WTC11 (cell line): Measurements from ENCODE around the gene COL5A2. TPM values are rescaled to one million over a fixed set of nuclear protein-coding genes. Genes with fewer than 3 reads are reported as not detected.

Experiments used
- ATAC-seq: fragments of 200-7000 bp; cut with Tn5 transposase; 2 replicates; pipeline ENCODE4 v1.10.0; 2021; ENCODE audit warnings: mild to moderate bottlenecking, moderate library complexity
- CTCF ChIA-PET: fragments of 300-600 bp; sonication (Branson Sonifier 250); formaldehyde crosslinking; loops from one replicate; lab custom pipeline; 2021; ENCODE audit warnings: antibody characterized with exemption; lab: Charles Lee
- POLR2A ChIA-PET: fragments of 350-600 bp; sonication (Branson Sonifier 250); formaldehyde crosslinking; loops from one replicate; lab custom pipeline; 2021; ENCODE audit warnings: antibody characterized with exemption; lab: Charles Lee
- DNase-seq: peaks from one replicate; pipeline ENCODE4 v3.0.0; 2021; ENCODE audit warnings: low spot score
- H3K27ac Mint-ChIP-seq: 2 replicates; pipeline ENCODE4 v1.8.0; 2021; ENCODE audit warnings: mixed read lengths
- H3K27me3 Mint-ChIP-seq: 2 replicates; pipeline ENCODE4 v1.8.0; 2021; ENCODE audit warnings: low read depth, mild to moderate bottlenecking, moderate library complexity, mixed read lengths
- H3K36me3 Mint-ChIP-seq: 2 replicates; pipeline ENCODE4 v1.8.0; 2021; ENCODE audit warnings: mixed read lengths
- H3K4me1 Mint-ChIP-seq: 2 replicates; pipeline ENCODE4 v1.8.0; 2022; ENCODE audit warnings: mixed read lengths
- H3K4me3 Mint-ChIP-seq: 2 replicates; pipeline ENCODE4 v1.8.0; 2021; ENCODE audit warnings: mild to moderate bottlenecking, moderate library complexity, mixed read lengths
- H3K9me3 Mint-ChIP-seq: 2 replicates; pipeline ENCODE4 v1.8.0; 2021; ENCODE audit warnings: mixed read lengths
- AFF4 ChIP-seq: sonication (generic); formaldehyde crosslinking; IDR thresholded peaks from 2 replicates; pipeline ENCODE4 v1.8.1; 2023; ENCODE audit warnings: mild to moderate bottlenecking, missing genetic modification reagents, borderline replicate concordance
- ATF3 ChIP-seq: sonication (generic); formaldehyde crosslinking; conservative IDR thresholded peaks from 2 replicates; pipeline ENCODE4 v1.8.1; 2022; ENCODE audit warnings: mild to moderate bottlenecking, missing genetic modification reagents
- ESRRA ChIP-seq: sonication (generic); formaldehyde crosslinking; IDR thresholded peaks from 2 replicates; pipeline ENCODE4 v1.8.1; 2022; ENCODE audit warnings: mild to moderate bottlenecking, missing genetic modification reagents, borderline replicate concordance
- FOXP1 ChIP-seq: sonication (generic); formaldehyde crosslinking; IDR thresholded peaks from 2 replicates; pipeline ENCODE4 v1.8.0; 2022; ENCODE audit warnings: missing genetic modification reagents, mild to moderate bottlenecking, moderate library complexity, borderline replicate concordance
- JUN ChIP-seq: sonication (generic); formaldehyde crosslinking; IDR thresholded peaks from 2 replicates; pipeline ENCODE4 v1.8.0; 2023; ENCODE audit warnings: mild to moderate bottlenecking, missing genetic modification reagents
- KAT7 ChIP-seq: sonication (generic); formaldehyde crosslinking; IDR thresholded peaks from 2 replicates; pipeline ENCODE4 v1.8.1; 2023; ENCODE audit warnings: missing genetic modification reagents, mild to moderate bottlenecking, borderline replicate concordance
- NFATC4 ChIP-seq: fragments of 250-450 bp; sonication (Bioruptor Pico); IDR thresholded peaks from 2 replicates; pipeline ENCODE4 v1.9.0; 2021; ENCODE audit warnings: mild to moderate bottlenecking
- OVOL2 ChIP-seq: fragments of 250-450 bp; sonication (Bioruptor Pico); IDR thresholded peaks from 2 replicates; pipeline ENCODE4 v1.9.0; 2021; ENCODE audit warnings: mild to moderate bottlenecking, borderline replicate concordance
- SP1 ChIP-seq: sonication (generic); formaldehyde crosslinking; conservative IDR thresholded peaks from 2 replicates; pipeline ENCODE4 v1.8.1; 2022; ENCODE audit warnings: missing genetic modification reagents
- STAT6 ChIP-seq: sonication (generic); formaldehyde crosslinking; conservative IDR thresholded peaks from 2 replicates; pipeline ENCODE4 v1.8.1; 2023; ENCODE audit warnings: mild to moderate bottlenecking, low read depth, missing genetic modification reagents, moderate library complexity
- TCF7 ChIP-seq: sonication (generic); formaldehyde crosslinking; IDR thresholded peaks from 2 replicates; pipeline ENCODE4 v1.8.0; 2022; ENCODE audit warnings: mild to moderate bottlenecking, low read depth, missing genetic modification reagents, moderate library complexity
- TP53 ChIP-seq: sonication (generic); formaldehyde crosslinking; IDR thresholded peaks from 2 replicates; pipeline ENCODE4 v1.8.1; 2023; ENCODE audit warnings: mild to moderate bottlenecking, missing genetic modification reagents
- ZBTB21 ChIP-seq: sonication (generic); formaldehyde crosslinking; IDR thresholded peaks from 2 replicates; pipeline ENCODE4 v1.8.1; 2023; ENCODE audit warnings: mild to moderate bottlenecking, missing genetic modification reagents, borderline replicate concordance
- ZNF121 ChIP-seq: sonication (generic); formaldehyde crosslinking; IDR thresholded peaks from 2 replicates; pipeline ENCODE4 v1.8.0; 2023; ENCODE audit warnings: missing genetic modification reagents
- ZNF263 ChIP-seq: sonication (generic); formaldehyde crosslinking; IDR thresholded peaks from 2 replicates; pipeline ENCODE4 v1.8.1; 2022; ENCODE audit warnings: low read depth, mild to moderate bottlenecking, moderate library complexity, missing genetic modification reagents
- ZNF317 ChIP-seq: sonication (generic); formaldehyde crosslinking; IDR thresholded peaks from 2 replicates; pipeline ENCODE4 v1.8.1; 2023; ENCODE audit warnings: low read depth, mild to moderate bottlenecking, moderate library complexity, missing genetic modification reagents, borderline replicate concordance
- ZNF512 ChIP-seq: sonication (generic); formaldehyde crosslinking; IDR thresholded peaks from 2 replicates; pipeline ENCODE4 v1.8.1; 2022; ENCODE audit warnings: missing genetic modification reagents, borderline replicate concordance
- total RNA-seq: library from RNA; stranded (reverse); gene quantifications from 3 replicates; pipeline ENCODE4 v1.2.3, GENCODE V29; 2021
- TF ChIP-seq, protein P1 (sequence below): sonication (generic); formaldehyde crosslinking; IDR thresholded peaks from 2 replicates; pipeline ENCODE4 v1.8.1; 2022; ENCODE audit warnings: low read depth, mild to moderate bottlenecking, moderate library complexity, missing genetic modification reagents, borderline replicate concordance
- TF ChIP-seq, protein P2 (sequence below): sonication (generic); formaldehyde crosslinking; IDR thresholded peaks from 2 replicates; pipeline ENCODE4 v1.8.0; 2023; ENCODE audit warnings: missing genetic modification reagents, mild to moderate bottlenecking, borderline replicate concordance
- TF ChIP-seq, protein P3 (sequence below): sonication (generic); formaldehyde crosslinking; IDR thresholded peaks from 2 replicates; pipeline ENCODE4 v1.8.0; 2022; ENCODE audit warnings: mild to moderate bottlenecking, missing genetic modification reagents

Gene COL5A2
- total RNA-seq, 1 experiment from 2014 or later: 16.0 TPM

- H3K9me3 Mint-ChIP-seq: no peaks in the 10 kb centered on the region
- H3K27me3 Mint-ChIP-seq: no peaks in the 10 kb centered on the region
- no peak for DNase-seq
- H3K4me1 Mint-ChIP-seq: peaks cover 53% of the 10 kb centered on the region
- no peak overlapping the region for H3K4me3 Mint-ChIP-seq
- ATAC-seq: peak; percentile 8; the same call in 1 of the 2 replicates
- H3K36me3 Mint-ChIP-seq: no peaks in the 10 kb centered on the region
- ChIA-PET CTCF (interaction anchor here (1.0 to 1.2 kb wide), 2 partner anchors 39 to 74 kb away, joined by 4 to 6 read pairs; no protein-coding TSS in a partner anchor), POLR2A (no interaction called here)
- no peak for TF ChIP-seq TCF7 (CRISPR knock-in tag)
- TF ChIP-seq JUN: no peak
- TF ChIP-seq STAT6: no peak
- TF ChIP-seq ESRRA (CRISPR knock-in tag): no peak
- peak overlapping the region; percentile 89 for H3K27ac Mint-ChIP-seq
Observed at GRCh38 chr2:189217051-189217450, 37.5 kb upstream of the COL5A2 start.

GRCh38 chr2:189214484-189214883 is 34.9 kb upstream of the COL5A2 start:
- Mint-ChIP-seq H3K9me3 (no peaks in the 10 kb centered on the region), H3K4me3 (no peak overlapping the region), H3K36me3 (no peaks in the 10 kb centered on the region), H3K27me3 (no peaks in the 10 kb centered on the region), H3K4me1 (peaks cover 73% of the 10 kb centered on the region), H3K27ac (0 out of 2 replicates have a peak overlapping the region, but pooled peaks have one; percentile 63)
- DNase-seq (no peak), ATAC-seq (peak; percentile 43)
- CTCF ChIA-PET: interaction anchor here (1.0 to 1.7 kb wide), 2 partner anchors 35 to 71 kb away, joined by 4 to 5 read pairs; partner anchors contain the start of gene COL5A2
- POLR2A ChIA-PET: interaction anchor here (0.6 kb wide), 1 partner anchor 1840 kb away, joined by 3 read pairs; no protein-coding TSS in a partner anchor
- no peak for TF ChIP-seq ZNF263 (CRISPR knock-in tag)
- TF ChIP-seq, protein P1, sequence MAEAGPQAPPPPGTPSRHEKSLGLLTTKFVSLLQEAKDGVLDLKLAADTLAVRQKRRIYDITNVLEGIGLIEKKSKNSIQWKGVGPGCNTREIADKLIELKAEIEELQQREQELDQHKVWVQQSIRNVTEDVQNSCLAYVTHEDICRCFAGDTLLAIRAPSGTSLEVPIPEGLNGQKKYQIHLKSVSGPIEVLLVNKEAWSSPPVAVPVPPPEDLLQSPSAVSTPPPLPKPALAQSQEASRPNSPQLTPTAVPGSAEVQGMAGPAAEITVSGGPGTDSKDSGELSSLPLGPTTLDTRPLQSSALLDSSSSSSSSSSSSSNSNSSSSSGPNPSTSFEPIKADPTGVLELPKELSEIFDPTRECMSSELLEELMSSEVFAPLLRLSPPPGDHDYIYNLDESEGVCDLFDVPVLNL (CRISPR knock-in tag): no peak
- TF ChIP-seq, protein P2, sequence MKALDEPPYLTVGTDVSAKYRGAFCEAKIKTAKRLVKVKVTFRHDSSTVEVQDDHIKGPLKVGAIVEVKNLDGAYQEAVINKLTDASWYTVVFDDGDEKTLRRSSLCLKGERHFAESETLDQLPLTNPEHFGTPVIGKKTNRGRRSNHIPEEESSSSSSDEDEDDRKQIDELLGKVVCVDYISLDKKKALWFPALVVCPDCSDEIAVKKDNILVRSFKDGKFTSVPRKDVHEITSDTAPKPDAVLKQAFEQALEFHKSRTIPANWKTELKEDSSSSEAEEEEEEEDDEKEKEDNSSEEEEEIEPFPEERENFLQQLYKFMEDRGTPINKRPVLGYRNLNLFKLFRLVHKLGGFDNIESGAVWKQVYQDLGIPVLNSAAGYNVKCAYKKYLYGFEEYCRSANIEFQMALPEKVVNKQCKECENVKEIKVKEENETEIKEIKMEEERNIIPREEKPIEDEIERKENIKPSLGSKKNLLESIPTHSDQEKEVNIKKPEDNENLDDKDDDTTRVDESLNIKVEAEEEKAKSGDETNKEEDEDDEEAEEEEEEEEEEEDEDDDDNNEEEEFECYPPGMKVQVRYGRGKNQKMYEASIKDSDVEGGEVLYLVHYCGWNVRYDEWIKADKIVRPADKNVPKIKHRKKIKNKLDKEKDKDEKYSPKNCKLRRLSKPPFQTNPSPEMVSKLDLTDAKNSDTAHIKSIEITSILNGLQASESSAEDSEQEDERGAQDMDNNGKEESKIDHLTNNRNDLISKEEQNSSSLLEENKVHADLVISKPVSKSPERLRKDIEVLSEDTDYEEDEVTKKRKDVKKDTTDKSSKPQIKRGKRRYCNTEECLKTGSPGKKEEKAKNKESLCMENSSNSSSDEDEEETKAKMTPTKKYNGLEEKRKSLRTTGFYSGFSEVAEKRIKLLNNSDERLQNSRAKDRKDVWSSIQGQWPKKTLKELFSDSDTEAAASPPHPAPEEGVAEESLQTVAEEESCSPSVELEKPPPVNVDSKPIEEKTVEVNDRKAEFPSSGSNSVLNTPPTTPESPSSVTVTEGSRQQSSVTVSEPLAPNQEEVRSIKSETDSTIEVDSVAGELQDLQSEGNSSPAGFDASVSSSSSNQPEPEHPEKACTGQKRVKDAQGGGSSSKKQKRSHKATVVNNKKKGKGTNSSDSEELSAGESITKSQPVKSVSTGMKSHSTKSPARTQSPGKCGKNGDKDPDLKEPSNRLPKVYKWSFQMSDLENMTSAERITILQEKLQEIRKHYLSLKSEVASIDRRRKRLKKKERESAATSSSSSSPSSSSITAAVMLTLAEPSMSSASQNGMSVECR (CRISPR knock-in tag): no peak
- TF ChIP-seq AFF4 (CRISPR knock-in tag): no peak
- no peak for TF ChIP-seq KAT7 (CRISPR knock-in tag)
- TF ChIP-seq ZNF121 (CRISPR knock-in tag): no peak
- TF ChIP-seq, protein P3, sequence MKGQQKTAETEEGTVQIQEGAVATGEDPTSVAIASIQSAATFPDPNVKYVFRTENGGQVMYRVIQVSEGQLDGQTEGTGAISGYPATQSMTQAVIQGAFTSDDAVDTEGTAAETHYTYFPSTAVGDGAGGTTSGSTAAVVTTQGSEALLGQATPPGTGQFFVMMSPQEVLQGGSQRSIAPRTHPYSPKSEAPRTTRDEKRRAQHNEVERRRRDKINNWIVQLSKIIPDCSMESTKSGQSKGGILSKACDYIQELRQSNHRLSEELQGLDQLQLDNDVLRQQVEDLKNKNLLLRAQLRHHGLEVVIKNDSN (CRISPR knock-in tag): no peak
- no peak for TF ChIP-seq ZNF317 (CRISPR knock-in tag)
- no peak for TF ChIP-seq FOXP1 (CRISPR knock-in tag)
- TF ChIP-seq NFATC4 (CRISPR knock-in tag): no peak
- no peak for TF ChIP-seq ZNF512 (CRISPR knock-in tag)
- no peak for TF ChIP-seq SP1 (CRISPR knock-in tag)
- no peak for TF ChIP-seq ATF3 (CRISPR knock-in tag)
- no peak for TF ChIP-seq TP53
- TF ChIP-seq OVOL2 (CRISPR knock-in tag): no peak
- TF ChIP-seq ZBTB21 (CRISPR knock-in tag): no peak
